ENCODE results near the gene CMPK1.

- TF ChIP-seq CTCF (IDR thresholded peaks at IDR 0.05) (no peak), POLR2A (IDR thresholded peaks at IDR 0.05) (no peak)
These were observed 3.8 kb downstream of the CMPK1 start for GRCh38 chr1:47337350-47337749.
